ENCODE data around the gene ALKAL2.

- TF ChIP-seq ZC3H11A (IDR thresholded peaks at IDR 0.05; ENCODE audit: low read depth, low read length), result no peak
- no peak for TF ChIP-seq BHLHE40 (IDR thresholded peaks at IDR 0.05; ENCODE audit: low read length)
- no peak for TF ChIP-seq MAX (CRISPR knock-in tag; IDR thresholded peaks at IDR 0.05)
- TF ChIP-seq FOXK2 (conservative IDR thresholded peaks at IDR 0.05 in 1 of 2, IDR thresholded peaks at IDR 0.05 in 1 of 2; ENCODE audit: low read depth in 2 of 2), result no peak
- TF ChIP-seq EZH2 (IDR thresholded peaks at IDR 0.05; ENCODE audit: borderline replicate concordance, low read depth, low read length), result no peak
- TF ChIP-seq CTCF (IDR thresholded peaks at IDR 0.05 in 2 of 3, conservative IDR thresholded peaks at IDR 0.05 in 1 of 3; ENCODE audit: insufficient read depth in 2 of 3, low read depth in 1 of 3, low read length in 3 of 3), result no peak
- TF ChIP-seq CEBPB (tag; IDR thresholded peaks at IDR 0.05), result no peak
- no peak for TF ChIP-seq NR1H2 (CRISPR knock-in tag; IDR thresholded peaks at IDR 0.05)
- no peak for TF ChIP-seq HCFC1 (IDR thresholded peaks at IDR 0.05; ENCODE audit: low read depth, low read length)
- TF ChIP-seq MXI1 (IDR thresholded peaks at IDR 0.05; ENCODE audit: low read depth, low read length), result no peak
- TF ChIP-seq, protein P1, sequence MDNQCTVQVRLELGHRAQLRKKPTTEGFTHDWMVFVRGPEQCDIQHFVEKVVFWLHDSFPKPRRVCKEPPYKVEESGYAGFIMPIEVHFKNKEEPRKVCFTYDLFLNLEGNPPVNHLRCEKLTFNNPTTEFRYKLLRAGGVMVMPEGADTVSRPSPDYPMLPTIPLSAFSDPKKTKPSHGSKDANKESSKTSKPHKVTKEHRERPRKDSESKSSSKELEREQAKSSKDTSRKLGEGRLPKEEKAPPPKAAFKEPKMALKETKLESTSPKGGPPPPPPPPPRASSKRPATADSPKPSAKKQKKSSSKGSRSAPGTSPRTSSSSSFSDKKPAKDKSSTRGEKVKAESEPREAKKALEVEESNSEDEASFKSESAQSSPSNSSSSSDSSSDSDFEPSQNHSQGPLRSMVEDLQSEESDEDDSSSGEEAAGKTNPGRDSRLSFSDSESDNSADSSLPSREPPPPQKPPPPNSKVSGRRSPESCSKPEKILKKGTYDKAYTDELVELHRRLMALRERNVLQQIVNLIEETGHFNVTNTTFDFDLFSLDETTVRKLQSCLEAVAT (IDR thresholded peaks at IDR 0.05), result no peak
- TF ChIP-seq POLR2AphosphoS5 (IDR thresholded peaks at IDR 0.05; ENCODE audit: control insufficient read depth, insufficient read depth, low read depth, low read length), result no peak
- TF ChIP-seq EGR1 (conservative IDR thresholded peaks at IDR 0.05), result no peak
- peak; percentile 56 for TF ChIP-seq RFX1 (IDR thresholded peaks at IDR 0.05)
Observed at GRCh38 chr2:310994-311393, 23.1 kb upstream of the ALKAL2 start.
